DMS53 treated with DMSO at 0.1 percent for 48 hours (cell line): Measurements from ENCODE around the gene TUBGCP6.

Experiments used
- DNase-seq: peaks from one replicate; lab custom pipeline; 2025; ENCODE audit not compliant: unreplicated experiment; lab: John Stamatoyannopoulos, UW

The TUBGCP6 gene

GRCh38 chr22:50197856-50198623 is 46.8 kb downstream of the TUBGCP6 start:
- no peak for DNase-seq

GRCh38 chr22:50197000-50197800 is 47.6 kb downstream of the TUBGCP6 start:
- DNase-seq, result no peak

- no peak for DNase-seq
These were observed 48.6 kb downstream of the TUBGCP6 start for GRCh38 chr22:50196256-50196655.

- DNase-seq, result no peak
These were observed 50.6 kb downstream of the TUBGCP6 start for GRCh38 chr22:50194037-50194805.

- DNase-seq, result no peak
These were observed 51.2 kb downstream of the TUBGCP6 start for GRCh38 chr22:50193621-50194020.

- no peak for DNase-seq
These were observed 52.2 kb downstream of the TUBGCP6 start for GRCh38 chr22:50192436-50193204.

- DNase-seq, result no peak
These were observed 53.7 kb downstream of the TUBGCP6 start for GRCh38 chr22:50190941-50191741.

GRCh38 chr22:50190182-50190940 is 54.5 kb downstream of the TUBGCP6 start:
- no peak for DNase-seq

GRCh38 chr22:50189849-50190181 is 55.0 kb downstream of the TUBGCP6 start:
- no peak for DNase-seq

GRCh38 chr22:50189184-50189848 is 55.5 kb downstream of the TUBGCP6 start:
- no peak for DNase-seq

GRCh38 chr22:50188356-50188755 is 56.5 kb downstream of the TUBGCP6 start:
- DNase-seq, result no peak

- DNase-seq, result no peak
These were observed 57.9 kb downstream of the TUBGCP6 start for GRCh38 chr22:50186761-50187523.

GRCh38 chr22:50186181-50186714 is 58.6 kb downstream of the TUBGCP6 start:
- no peak for DNase-seq

- DNase-seq, result peak; percentile 53
These were observed 59.3 kb downstream of the TUBGCP6 start, which contains the start of gene TRABD for GRCh38 chr22:50185375-50186087. Gene TRABD (plus strand): TSS chr22:50185913. CDS start chr22:50193061, 7,148 bp downstream.

- no peak for DNase-seq
These were observed 59.9 kb downstream of the TUBGCP6 start for GRCh38 chr22:50184902-50185374.

GRCh38 chr22:50184004-50184901 is 60.6 kb downstream of the TUBGCP6 start:
- no peak for DNase-seq
